ENCODE measurements around the gene TFF3. TPM values are rescaled to one million over a fixed set of nuclear protein-coding genes. Genes with fewer than 3 reads are reported as not detected.

Gene TFF3
- 2.1 and 9.2 TPM in 2 replicates for total RNA-seq (2014; rRNA removed; shearing (Covaris generic))

DNA sequence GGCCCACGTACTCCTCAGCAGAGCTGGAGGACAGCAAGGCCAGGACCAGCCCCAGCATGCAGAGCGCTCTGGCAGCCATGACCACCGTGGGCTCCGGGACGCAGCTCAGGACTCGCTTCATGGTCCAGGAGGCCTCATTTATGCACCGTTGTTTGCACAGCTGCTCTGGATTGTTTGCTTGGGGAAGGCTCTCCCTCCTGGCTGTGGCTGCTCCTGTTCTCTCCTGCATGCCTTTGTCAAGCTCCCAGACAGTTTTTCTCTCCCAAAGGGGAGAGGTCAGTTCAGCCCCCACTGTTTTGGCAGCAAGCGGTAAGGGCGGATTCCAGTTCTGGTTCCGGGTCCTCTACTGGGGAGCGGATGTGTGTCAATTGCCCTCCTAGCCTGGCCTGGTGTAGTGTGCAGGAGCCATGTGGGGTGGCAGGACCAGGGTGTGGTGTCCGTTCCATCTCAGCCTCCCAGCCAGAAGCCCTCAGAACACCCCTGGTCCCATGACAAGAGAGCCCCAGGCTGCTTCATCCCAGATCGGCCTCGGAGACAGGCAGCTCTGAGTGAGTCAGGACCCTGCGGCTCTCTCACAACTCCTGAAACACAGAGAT lies at the start of gene TFF3:
TFF3 (minus strand) TSS at position 114 of the 596 bp plus-strand sequence; CDS start at position 79, 35 bp downstream.
- Histone ChIP-seq H3K36me3 (replicated peaks; ENCODE audit: control insufficient read depth, insufficient read depth, low read length) (no peaks in the 10 kb centered on the region), H3K27me3 (ENCODE audit: control insufficient read depth, insufficient read depth, low read length) (no peaks in the 10 kb centered on the region; the same call in 1 of the 2 replicates), H3K4me3 (ENCODE audit: insufficient read depth, low read depth, low read length) (no peak within 1 kb of the TSS)
- DNase-seq: peak; percentile 41

DNA sequence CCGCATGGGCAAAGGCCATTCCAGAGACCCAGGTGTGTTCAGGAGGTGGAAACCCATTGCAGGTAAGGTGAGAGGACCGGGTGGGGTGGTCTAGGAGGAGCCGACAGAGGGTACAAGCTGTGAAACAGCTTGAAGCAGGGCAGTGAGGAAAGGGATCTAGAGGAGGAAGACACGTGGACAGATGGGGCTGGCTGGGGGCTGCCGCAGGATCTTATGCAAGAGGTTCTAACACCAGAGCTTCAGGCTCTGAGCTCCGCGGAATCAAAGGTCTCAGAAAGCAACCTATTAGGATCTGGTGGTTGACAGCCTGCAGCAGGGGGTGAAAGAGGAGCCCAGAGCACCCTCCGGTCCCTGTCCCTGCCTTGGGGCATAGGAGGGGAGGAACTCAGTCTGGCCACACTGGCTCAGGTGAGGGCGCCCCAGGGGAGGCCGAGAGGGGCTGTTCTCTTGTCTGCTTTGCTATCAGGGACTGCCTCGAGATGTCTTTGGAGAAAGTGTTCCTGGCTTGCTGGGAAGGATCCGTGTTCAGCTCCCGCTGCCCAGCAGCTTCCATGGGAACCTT lies 49.2 kb upstream of the TFF3 start:
- no peaks in the 10 kb centered on the region for H3K27me3 ChIP-seq (ENCODE audit: control insufficient read depth, insufficient read depth, low read length)
- DNase-seq: no peak
- H3K4me3 ChIP-seq (ENCODE audit: insufficient read depth, low read depth, low read length): no peak overlapping the region
- H3K36me3 ChIP-seq (replicated peaks; ENCODE audit: control insufficient read depth, insufficient read depth, low read length): no peaks in the 10 kb centered on the region

DNA sequence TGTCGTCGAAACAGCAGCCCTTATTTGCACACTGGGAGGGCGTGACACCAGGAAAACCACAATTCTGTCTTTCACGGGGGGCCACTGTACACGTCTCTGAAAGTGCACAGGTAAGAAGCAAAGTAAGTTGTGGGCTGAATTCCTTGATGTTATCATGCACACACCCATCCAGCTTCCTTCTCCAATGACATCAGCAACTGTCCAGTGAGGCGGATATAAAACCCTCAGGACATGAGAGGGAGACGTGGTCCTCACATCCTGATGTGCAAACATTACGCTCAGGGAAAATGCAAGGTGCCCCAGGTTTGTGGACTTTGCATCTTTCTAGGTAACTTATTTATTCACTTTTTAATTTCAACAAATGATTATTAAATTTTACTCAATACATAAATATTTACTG lies 48.1 kb upstream of the TFF3 start:
- no peak for DNase-seq
- Histone ChIP-seq H3K27me3 (ENCODE audit: control insufficient read depth, insufficient read depth, low read length) (no peaks in the 10 kb centered on the region), H3K36me3 (replicated peaks; ENCODE audit: control insufficient read depth, insufficient read depth, low read length) (no peaks in the 10 kb centered on the region), H3K4me3 (ENCODE audit: insufficient read depth, low read depth, low read length) (no peak overlapping the region)

DNA sequence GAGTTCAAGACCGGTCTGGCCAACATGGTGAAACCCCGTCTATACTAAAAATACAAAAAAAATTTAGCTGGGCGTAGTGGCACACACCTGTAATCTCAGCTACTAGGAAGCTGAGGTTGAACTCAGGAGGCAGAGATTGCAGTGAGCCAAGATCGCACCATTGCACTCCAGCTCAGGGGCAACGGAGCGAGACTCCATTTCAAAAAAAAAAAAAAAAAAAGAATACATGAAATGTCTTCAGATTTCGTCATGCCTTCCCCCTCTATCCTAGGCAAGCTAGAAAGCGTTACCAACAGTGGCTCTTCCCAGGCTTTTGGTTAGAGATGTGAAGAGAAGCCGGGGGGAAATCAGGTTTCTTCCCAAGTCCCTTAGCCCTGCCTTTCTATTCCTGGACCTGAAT lies 47.5 kb upstream of the TFF3 start:
- Histone ChIP-seq H3K27me3 (ENCODE audit: control insufficient read depth, insufficient read depth, low read length) (no peaks in the 10 kb centered on the region), H3K36me3 (replicated peaks; ENCODE audit: control insufficient read depth, insufficient read depth, low read length) (no peaks in the 10 kb centered on the region), H3K4me3 (ENCODE audit: insufficient read depth, low read depth, low read length) (no peak overlapping the region)
- DNase-seq: no peak

- H3K4me3 ChIP-seq (ENCODE audit: insufficient read depth, low read depth, low read length): no peak overlapping the region
- H3K36me3 ChIP-seq (replicated peaks; ENCODE audit: control insufficient read depth, insufficient read depth, low read length): no peaks in the 10 kb centered on the region
- DNase-seq: no peak
These were observed 47.0 kb upstream of the TFF3 start for GRCh38 chr21:42362198-42362597.

GRCh38 chr21:42361286-42361685 lies 46.1 kb upstream of the TFF3 start:
- no peak for DNase-seq
- no peaks in the 10 kb centered on the region for H3K27me3 ChIP-seq (ENCODE audit: control insufficient read depth, insufficient read depth, low read length)
- no peaks in the 10 kb centered on the region for H3K36me3 ChIP-seq (replicated peaks; ENCODE audit: control insufficient read depth, insufficient read depth, low read length)
- H3K4me3 ChIP-seq (ENCODE audit: insufficient read depth, low read depth, low read length): no peak overlapping the region

More at GRCh38 chr21:42362198-42362597, 47.0 kb upstream of the TFF3 start:
- no peaks in the 10 kb centered on the region for H3K27me3 ChIP-seq (ENCODE audit: control insufficient read depth, insufficient read depth, low read length)

DNA sequence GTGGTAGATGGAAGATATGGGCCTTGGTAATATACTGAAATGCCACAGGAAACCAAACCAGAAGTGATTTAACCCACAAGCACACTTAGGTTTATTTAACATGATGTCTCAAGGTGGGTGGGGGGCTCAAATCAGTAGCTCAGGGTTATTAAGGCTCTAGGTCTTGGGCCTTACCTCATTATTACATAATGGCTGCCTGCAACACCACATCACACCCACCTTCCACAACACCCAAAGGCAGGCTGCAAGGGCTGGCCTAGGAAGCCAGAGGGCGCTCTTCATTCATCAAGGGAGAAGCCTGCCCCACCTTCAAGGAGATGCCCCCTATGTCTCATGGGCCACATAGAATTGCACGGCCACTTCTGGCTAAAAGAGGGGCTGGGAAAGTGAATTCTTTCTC lies 45.1 kb upstream of the TFF3 start:
- no peak overlapping the region for H3K4me3 ChIP-seq (ENCODE audit: insufficient read depth, low read depth, low read length)
- DNase-seq: no peak
- H3K27me3 ChIP-seq (ENCODE audit: control insufficient read depth, insufficient read depth, low read length): no peaks in the 10 kb centered on the region
- no peaks in the 10 kb centered on the region for H3K36me3 ChIP-seq (replicated peaks; ENCODE audit: control insufficient read depth, insufficient read depth, low read length)

DNA sequence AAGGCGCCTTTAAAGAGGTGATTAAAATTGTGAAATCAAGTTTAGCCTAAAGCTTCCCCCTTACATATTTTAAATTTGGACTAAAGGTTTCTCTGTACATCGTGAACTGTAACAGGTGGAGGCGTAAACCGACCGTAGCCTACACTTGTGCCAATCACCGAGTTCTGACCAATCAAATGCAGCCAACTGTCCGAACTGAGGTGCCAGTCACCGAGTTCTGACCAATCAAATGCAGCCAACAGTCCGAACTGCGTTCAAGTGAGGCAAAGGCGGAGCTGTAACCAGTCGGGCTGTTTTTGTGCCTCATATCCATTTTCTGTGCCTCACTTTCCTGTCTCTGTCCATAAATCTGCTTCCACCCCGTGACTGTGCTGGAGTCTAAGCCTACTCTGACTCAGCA lies 43.7 kb upstream of the TFF3 start:
- H3K27me3 ChIP-seq (ENCODE audit: control insufficient read depth, insufficient read depth, low read length): no peaks in the 10 kb centered on the region
- H3K4me3 ChIP-seq (ENCODE audit: insufficient read depth, low read depth, low read length): no peak overlapping the region
- H3K36me3 ChIP-seq (replicated peaks; ENCODE audit: control insufficient read depth, insufficient read depth, low read length): no peaks in the 10 kb centered on the region
- no peak for DNase-seq

GRCh38 chr21:42358261-42358660 lies 43.1 kb upstream of the TFF3 start:
- no peak for DNase-seq
- Histone ChIP-seq H3K4me3 (ENCODE audit: insufficient read depth, low read depth, low read length) (no peak overlapping the region), H3K27me3 (ENCODE audit: control insufficient read depth, insufficient read depth, low read length) (no peaks in the 10 kb centered on the region), H3K36me3 (replicated peaks; ENCODE audit: control insufficient read depth, insufficient read depth, low read length) (no peaks in the 10 kb centered on the region)

GRCh38 chr21:42357307-42357706 lies 42.1 kb upstream of the TFF3 start:
- no peak for DNase-seq
- Histone ChIP-seq H3K4me3 (ENCODE audit: insufficient read depth, low read depth, low read length) (no peak overlapping the region), H3K27me3 (ENCODE audit: control insufficient read depth, insufficient read depth, low read length) (no peaks in the 10 kb centered on the region), H3K36me3 (replicated peaks; ENCODE audit: control insufficient read depth, insufficient read depth, low read length) (no peaks in the 10 kb centered on the region)

DNA sequence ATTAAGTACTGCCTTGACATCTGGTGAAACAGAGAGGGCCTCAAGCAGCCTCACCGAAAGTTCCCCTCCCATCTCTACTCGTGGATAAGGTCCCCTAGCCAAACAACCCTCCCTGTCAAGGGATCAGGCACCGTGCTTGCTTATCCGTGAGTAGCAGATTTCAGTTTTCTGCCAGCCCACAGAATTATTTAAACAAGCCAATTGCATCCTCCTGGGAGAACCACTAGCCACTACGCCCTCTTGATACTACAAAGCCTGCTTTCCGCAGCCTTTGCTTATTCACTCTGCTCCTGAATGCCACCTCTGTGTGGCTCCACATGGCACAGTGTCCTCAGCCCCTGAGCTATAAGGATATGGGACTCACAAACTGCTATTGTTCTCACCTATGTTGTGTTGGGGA lies 41.4 kb upstream of the TFF3 start:
- DNase-seq: no peak
- H3K4me3 ChIP-seq (ENCODE audit: insufficient read depth, low read depth, low read length): no peak overlapping the region
- H3K36me3 ChIP-seq (replicated peaks; ENCODE audit: control insufficient read depth, insufficient read depth, low read length): no peaks in the 10 kb centered on the region
- no peaks in the 10 kb centered on the region for H3K27me3 ChIP-seq (ENCODE audit: control insufficient read depth, insufficient read depth, low read length)

GRCh38 chr21:42356046-42356445 lies 40.8 kb upstream of the TFF3 start:
- Histone ChIP-seq H3K27me3 (ENCODE audit: control insufficient read depth, insufficient read depth, low read length) (no peaks in the 10 kb centered on the region), H3K36me3 (replicated peaks; ENCODE audit: control insufficient read depth, insufficient read depth, low read length) (no peaks in the 10 kb centered on the region), H3K4me3 (ENCODE audit: insufficient read depth, low read depth, low read length) (no peak overlapping the region)
- DNase-seq: no peak

- Histone ChIP-seq H3K4me3 (ENCODE audit: insufficient read depth, low read depth, low read length) (no peak overlapping the region), H3K27me3 (ENCODE audit: control insufficient read depth, insufficient read depth, low read length) (no peaks in the 10 kb centered on the region), H3K36me3 (replicated peaks; ENCODE audit: control insufficient read depth, insufficient read depth, low read length) (no peaks in the 10 kb centered on the region)
- no peak for DNase-seq
These were observed 38.4 kb upstream of the TFF3 start for GRCh38 chr21:42353623-42354022.

DNA sequence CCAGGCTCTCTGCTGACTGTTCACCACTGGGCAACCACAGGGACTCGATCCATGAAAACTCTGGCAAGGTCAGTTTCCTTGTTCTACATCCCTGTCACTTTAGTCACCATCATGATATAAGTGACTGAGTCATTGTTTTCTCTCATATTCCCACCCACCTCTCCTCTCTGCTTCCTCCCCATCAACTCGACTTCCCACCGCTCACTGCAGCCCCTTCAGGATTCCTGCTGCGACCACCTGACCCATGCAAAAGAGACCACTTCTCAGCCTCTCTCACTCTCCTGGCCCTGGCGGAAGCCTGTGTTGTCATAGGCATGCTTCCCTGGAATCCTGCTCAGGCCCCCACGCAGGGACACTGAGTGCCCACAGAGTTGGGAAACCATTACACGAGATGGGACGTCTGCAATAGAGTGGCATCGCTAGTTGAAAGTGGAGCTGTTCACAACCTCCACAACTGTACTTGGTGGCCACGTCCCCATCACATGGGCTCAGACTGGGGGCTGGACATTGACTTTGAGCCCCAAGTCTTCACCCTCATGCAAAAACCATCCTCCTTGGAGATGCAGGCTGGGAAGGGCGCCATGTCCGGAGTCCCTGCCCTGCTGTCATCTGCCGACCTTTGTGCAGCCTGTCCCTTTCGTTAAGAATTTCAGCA lies 37.4 kb upstream of the TFF3 start:
- Histone ChIP-seq H3K4me3 (ENCODE audit: insufficient read depth, low read depth, low read length) (no peak overlapping the region), H3K27me3 (ENCODE audit: control insufficient read depth, insufficient read depth, low read length) (no peaks in the 10 kb centered on the region), H3K36me3 (replicated peaks; ENCODE audit: control insufficient read depth, insufficient read depth, low read length) (no peaks in the 10 kb centered on the region)
- no peak for DNase-seq

DNA sequence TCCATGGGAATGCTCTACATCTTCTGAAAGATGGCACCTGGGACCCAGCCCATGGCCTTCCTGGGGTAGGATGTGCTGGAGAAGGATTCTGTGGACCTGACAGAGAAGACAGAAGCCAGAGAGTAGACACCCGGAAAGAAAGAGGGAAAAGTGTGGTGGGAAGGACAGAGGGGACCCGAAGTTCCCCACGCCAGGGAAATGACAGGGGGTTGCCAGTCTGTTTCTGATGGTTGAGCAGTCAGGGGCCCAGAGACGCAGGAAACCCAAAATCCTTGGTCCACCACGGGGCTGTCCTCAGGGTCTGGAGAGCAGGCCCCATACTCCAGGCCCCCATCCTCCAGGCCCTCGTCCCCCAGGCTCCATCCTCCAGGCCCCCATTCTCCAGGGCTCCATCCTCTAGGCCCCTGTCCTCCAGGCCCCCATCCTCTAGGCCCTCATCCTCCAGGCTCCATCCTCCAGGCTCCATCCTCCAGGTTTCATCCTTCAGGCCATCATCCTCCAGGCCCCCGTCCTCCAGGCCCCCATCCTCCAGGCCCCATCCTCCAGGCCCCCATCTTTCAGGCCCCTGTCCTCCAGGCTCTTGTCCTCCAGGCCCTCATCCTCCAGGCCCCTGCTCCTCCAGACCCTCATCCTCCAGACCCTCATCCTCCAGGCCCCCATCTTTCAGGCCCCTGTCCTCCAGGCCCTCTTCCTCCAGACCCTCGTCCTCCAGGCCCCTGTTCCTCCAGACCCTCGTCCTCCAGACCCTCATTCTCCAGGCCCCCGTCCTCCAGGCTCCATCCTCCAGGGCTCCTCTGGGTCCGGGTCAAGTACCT lies 36.6 kb upstream of the TFF3 start:
- H3K36me3 ChIP-seq (replicated peaks; ENCODE audit: control insufficient read depth, insufficient read depth, low read length): no peaks in the 10 kb centered on the region
- H3K4me3 ChIP-seq (ENCODE audit: insufficient read depth, low read depth, low read length): no peak overlapping the region
- no peak for DNase-seq

More for the DNA sequence above, 36.6 kb upstream of the TFF3 start:
- H3K27me3 ChIP-seq (ENCODE audit: control insufficient read depth, insufficient read depth, low read length): no peaks in the 10 kb centered on the region
